Peyer's patch (tissue), 4 donors: ENCODE data around the gene GNAT2. TPM values are rescaled to one million over a fixed set of nuclear protein-coding genes. Genes with fewer than 3 reads are reported as not detected.

Experiments used
- DNase-seq, 3 donors: peaks; one replicate each; pipeline ENCODE4 v3.0.0-alpha.2; 2017 to 2019
- H3K27ac ChIP-seq, 4 donors: fragments of 200-600 bp; sonication (generic); one replicate each; pipeline ENCODE4 v1.5.1; 2016 to 2019
- H3K27me3 ChIP-seq, 2 donors: fragments of 200-600 bp; sonication (generic); one replicate each; pipeline ENCODE4 v1.5.1; 2019
- H3K36me3 ChIP-seq, 3 donors: fragments of 200-600 bp; sonication (generic); one replicate each; pipeline ENCODE4 v1.5.1; 2016 to 2019
- H3K4me1 ChIP-seq, 4 donors: fragments of 200-600 bp; sonication (generic); one replicate each; pipeline ENCODE4 v1.5.1; 2016 to 2019
- H3K4me3 ChIP-seq, 4 donors: fragments of 200-600 bp; sonication (generic); 1 replicate in 3 of 4; 2 replicates in 1 of 4; pipeline ENCODE4 v1.5.1; 2016 to 2019; ENCODE audit warnings: mild to moderate bottlenecking in 1 of 4
- H3K9me3 ChIP-seq, 4 donors: fragments of 200-600 bp; sonication (generic); one replicate each; pipeline ENCODE4 v1.5.1; 2016 to 2019; ENCODE audit warnings: mild to moderate bottlenecking in 1 of 4
- POLR2A ChIP-seq, 2 donors: fragments of 450-650 bp; IDR thresholded peaks; one replicate each; pipeline ENCODE4 v1.5.1; 2017; ENCODE audit warnings: antibody characterized with exemption in 2 of 2, mild to moderate bottlenecking in 2 of 2, moderate library complexity in 2 of 2
- total RNA-seq, 4 donors: library from RNA; depleted of rRNA; stranded (reverse); fragments of >200 nt; gene quantifications; one replicate each; pipeline ENCODE4 v1.1.0, GENCODE V29; 2016
- TF ChIP-seq, protein P1 (sequence below), 6 experiments: fragments of 450-650 bp in 4 of 6; fragments of 200-600 bp in 2 of 6; sonication (generic) in 1 of 6; IDR thresholded peaks; one replicate each; pipeline ENCODE4 v1.5.1; 2017 to 2019; ENCODE audit warnings: antibody characterized with exemption in 6 of 6, mild to moderate bottlenecking in 3 of 6, moderate library complexity in 1 of 6

GNAT2 gene
- total RNA-seq, 4 donors from 2014 or later = not detected

DNA sequence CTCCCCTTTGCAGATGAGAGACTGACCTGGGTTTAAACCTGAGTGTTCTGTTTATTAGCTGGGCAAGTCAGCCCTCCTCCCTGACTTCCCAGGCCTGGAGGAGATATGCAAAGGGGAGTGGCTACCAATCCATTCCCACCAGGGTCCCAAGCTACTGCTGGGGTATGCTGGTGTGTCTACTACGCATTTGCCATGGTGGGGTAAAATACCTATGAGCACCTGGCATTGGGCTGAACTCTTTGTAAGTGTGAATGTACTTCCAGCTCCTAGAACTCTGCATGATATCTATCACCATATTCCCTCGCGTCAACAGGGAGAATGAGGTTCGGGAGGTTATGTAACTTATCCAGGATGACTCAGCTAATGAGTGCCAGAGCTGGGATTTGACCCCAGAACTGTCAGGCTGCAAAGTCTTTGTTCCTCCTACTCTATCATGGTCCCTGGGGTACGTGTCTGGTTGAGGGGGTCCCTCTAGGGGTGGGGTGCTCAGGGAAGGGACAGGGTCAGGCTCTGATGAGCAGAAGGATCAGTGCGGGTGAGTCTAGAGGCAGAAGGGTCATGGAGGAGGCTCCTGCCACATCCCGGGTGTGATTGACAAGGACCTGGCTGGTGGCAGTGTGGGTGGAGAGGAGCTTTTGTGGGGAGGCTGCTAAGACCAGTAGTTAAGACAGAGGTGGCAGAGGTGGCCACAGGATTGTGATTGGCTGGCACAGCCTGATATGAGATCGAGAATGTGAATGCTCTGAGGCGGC is 17.0 kb upstream of the GNAT2 start:
- Histone ChIP-seq H3K27ac (peak overlapping the region in 2 of 4 donors; percentile 24 to 73), H3K36me3 (peaks cover 0 to 5% (median 0%) of the 10 kb centered on the region in 3 donors), H3K4me1 (peaks cover 0 to 33% (median 5%) of the 10 kb centered on the region in 4 donors), H3K9me3 (no peaks in the 10 kb centered on the region), H3K4me3 (no peak overlapping the region), H3K27me3 (no peaks in the 10 kb centered on the region)
- TF ChIP-seq POLR2A (IDR thresholded peaks at IDR 0.05) = peak in 1 of 2 donors; percentile 5
- TF ChIP-seq, protein P1, sequence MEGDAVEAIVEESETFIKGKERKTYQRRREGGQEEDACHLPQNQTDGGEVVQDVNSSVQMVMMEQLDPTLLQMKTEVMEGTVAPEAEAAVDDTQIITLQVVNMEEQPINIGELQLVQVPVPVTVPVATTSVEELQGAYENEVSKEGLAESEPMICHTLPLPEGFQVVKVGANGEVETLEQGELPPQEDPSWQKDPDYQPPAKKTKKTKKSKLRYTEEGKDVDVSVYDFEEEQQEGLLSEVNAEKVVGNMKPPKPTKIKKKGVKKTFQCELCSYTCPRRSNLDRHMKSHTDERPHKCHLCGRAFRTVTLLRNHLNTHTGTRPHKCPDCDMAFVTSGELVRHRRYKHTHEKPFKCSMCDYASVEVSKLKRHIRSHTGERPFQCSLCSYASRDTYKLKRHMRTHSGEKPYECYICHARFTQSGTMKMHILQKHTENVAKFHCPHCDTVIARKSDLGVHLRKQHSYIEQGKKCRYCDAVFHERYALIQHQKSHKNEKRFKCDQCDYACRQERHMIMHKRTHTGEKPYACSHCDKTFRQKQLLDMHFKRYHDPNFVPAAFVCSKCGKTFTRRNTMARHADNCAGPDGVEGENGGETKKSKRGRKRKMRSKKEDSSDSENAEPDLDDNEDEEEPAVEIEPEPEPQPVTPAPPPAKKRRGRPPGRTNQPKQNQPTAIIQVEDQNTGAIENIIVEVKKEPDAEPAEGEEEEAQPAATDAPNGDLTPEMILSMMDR (IDR thresholded peaks at IDR 0.05) = no peak
- DNase-seq = peak in 1 of 3 donors; percentile 50

DNA sequence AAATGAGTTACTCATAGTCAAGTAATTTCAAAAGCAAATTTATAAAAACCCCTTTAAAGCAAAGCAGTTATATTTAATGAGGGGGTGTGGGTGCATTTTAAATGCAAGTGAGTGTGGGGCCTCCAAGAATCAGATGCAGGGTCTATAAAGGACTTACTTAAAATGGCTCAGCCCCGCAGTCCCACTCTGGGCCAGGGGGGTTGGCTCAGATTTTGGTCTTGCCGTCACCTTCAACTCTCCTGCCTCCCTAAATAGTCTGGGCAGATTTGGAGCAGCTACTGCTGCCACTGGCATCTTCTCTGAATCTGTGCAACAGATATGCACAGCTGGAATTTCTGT is 16.4 kb upstream of the GNAT2 start:
- peaks cover 0 to 11% (median 0%) of the 10 kb centered on the region in 3 donors for H3K36me3 ChIP-seq
- peaks cover 0 to 33% (median 5%) of the 10 kb centered on the region in 4 donors for H3K4me1 ChIP-seq
- no peak overlapping the region for H3K4me3 ChIP-seq
- no peaks in the 10 kb centered on the region for H3K9me3 ChIP-seq
- TF ChIP-seq POLR2A (IDR thresholded peaks at IDR 0.05) = no peak
- no peaks in the 10 kb centered on the region for H3K27me3 ChIP-seq
- no peak for DNase-seq
- peak overlapping the region in 1 of 4 donors; percentile 73 for H3K27ac ChIP-seq

GRCh38 chr1:109634771-109635750 is 15.6 kb upstream of the GNAT2 start:
- Histone ChIP-seq H3K36me3 (peaks cover 0 to 15% (median 0%) of the 10 kb centered on the region in 3 donors), H3K9me3 (no peaks in the 10 kb centered on the region), H3K27ac (peak overlapping the region in 1 of 4 donors; percentile 19), H3K4me3 (no peak overlapping the region), H3K27me3 (no peaks in the 10 kb centered on the region), H3K4me1 (peaks cover 0 to 33% (median 5%) of the 10 kb centered on the region in 4 donors)
- no peak for TF ChIP-seq POLR2A (IDR thresholded peaks at IDR 0.05)
- peak in 1 of 3 donors; percentile 46 for DNase-seq

DNA sequence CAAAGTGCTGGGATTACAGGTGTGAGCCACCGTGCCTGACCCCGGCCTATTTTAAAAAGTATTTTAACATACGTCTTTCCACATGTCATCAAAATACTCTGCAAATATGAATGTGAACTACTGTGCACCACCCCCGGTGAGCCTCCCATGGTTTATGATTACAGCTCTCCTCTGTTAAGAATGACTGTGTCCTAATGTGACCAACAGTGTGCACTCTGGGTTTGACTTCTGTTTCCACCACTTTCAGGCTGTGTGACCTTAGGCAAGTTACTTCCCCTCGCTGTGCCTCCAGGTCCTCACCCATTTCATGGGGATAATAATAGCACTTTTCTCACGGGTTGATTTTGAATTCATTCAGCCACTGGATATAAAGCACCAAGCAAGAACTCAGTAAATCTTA is 14.9 kb upstream of the GNAT2 start:
- H3K9me3 ChIP-seq = no peaks in the 10 kb centered on the region
- no peak for DNase-seq
- H3K27ac ChIP-seq = peak overlapping the region in 1 of 4 donors; percentile 19
- TF ChIP-seq, protein P1 (IDR thresholded peaks at IDR 0.05) = no peak
- no peak for TF ChIP-seq POLR2A (IDR thresholded peaks at IDR 0.05)
- no peaks in the 10 kb centered on the region for H3K27me3 ChIP-seq
- H3K4me1 ChIP-seq = peaks cover 0 to 33% (median 5%) of the 10 kb centered on the region in 4 donors
- peaks cover 0 to 22% (median 0%) of the 10 kb centered on the region in 3 donors for H3K36me3 ChIP-seq
- no peak overlapping the region for H3K4me3 ChIP-seq

DNA sequence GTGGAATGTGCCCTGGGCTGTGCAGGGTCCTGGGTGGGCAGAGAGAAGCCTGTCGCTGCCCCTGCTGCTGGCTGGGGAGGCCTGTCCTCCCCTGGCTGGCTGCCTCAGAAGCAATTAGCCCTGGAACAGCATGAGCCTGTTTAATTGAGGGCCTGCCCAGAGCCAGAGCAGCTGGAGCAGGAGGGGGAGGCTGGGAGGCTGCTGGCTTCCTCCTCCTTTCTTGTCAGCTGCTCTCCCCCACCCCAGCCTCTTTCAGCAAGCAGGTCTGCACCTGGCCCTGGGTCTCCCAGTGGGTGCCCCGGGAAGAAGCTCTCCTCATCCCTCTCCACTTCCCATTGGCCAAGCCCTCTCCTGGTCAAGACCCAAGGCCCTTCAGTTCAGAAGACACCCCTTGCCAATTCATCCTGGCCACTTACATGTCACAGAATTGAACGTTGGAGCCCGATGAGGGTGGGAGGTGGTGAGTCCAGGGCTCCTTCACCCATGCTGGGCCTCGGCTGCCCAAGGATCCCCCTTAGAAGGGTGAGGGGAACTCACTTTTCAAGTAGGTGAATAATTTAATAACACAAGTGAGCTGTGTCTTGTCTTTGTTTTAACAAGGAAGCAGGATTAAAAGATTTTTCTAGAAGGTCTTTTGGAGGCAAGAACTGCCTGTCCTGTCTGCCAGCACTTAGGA is 13.4 kb upstream of the GNAT2 start:
- TF ChIP-seq POLR2A (IDR thresholded peaks at IDR 0.05) = no peak
- TF ChIP-seq, protein P1 (IDR thresholded peaks at IDR 0.05) = no peak
- peak in 2 of 3 donors; percentile 49 to 54 for DNase-seq
- H3K4me1 ChIP-seq = peaks cover 0 to 33% (median 5%) of the 10 kb centered on the region in 4 donors
- H3K4me3 ChIP-seq = no peak overlapping the region
- peak overlapping the region in 1 of 4 donors; percentile 25 for H3K27ac ChIP-seq
- no peaks in the 10 kb centered on the region for H3K9me3 ChIP-seq
- H3K36me3 ChIP-seq = peaks cover 0 to 37% (median 0%) of the 10 kb centered on the region in 3 donors
- no peaks in the 10 kb centered on the region for H3K27me3 ChIP-seq
